Esophagus squamous epithelium (tissue), 4 donors: ENCODE measurements around the gene LAP3.

Experiments used
- CTCF ChIP-seq, 6 experiments: fragments of 450-650 bp in 4 of 6; fragments of 200-600 bp in 2 of 6; sonication (generic) in 2 of 6; IDR thresholded peaks; one replicate each; pipeline ENCODE4 v1.5.1; 2016 to 2019; ENCODE audit warnings: antibody characterized with exemption in 6 of 6, mild to moderate bottlenecking in 4 of 6, moderate library complexity in 4 of 6
- POLR2A ChIP-seq, 4 donors: fragments of 450-650 bp; IDR thresholded peaks; one replicate each; pipeline ENCODE4 v1.6.1; 2017; ENCODE audit warnings: antibody characterized with exemption in 4 of 4, mild to moderate bottlenecking in 4 of 4, moderate library complexity in 3 of 4

- no peak for TF ChIP-seq POLR2A (IDR thresholded peaks at IDR 0.05)
- no peak for TF ChIP-seq CTCF (IDR thresholded peaks at IDR 0.05)
These were observed 39.3 kb downstream of the LAP3 start for GRCh38 chr4:17616283-17616682.
